Duodenal mucosa (tissue), 2 donors: ENCODE results near the gene COX5B.
"Not testable (repeated sequence)": the region's sequence is repeated elsewhere in the genome, so short reads cannot be mapped to it uniquely, and the experiment has no call there.

Experiments used
- H3K27ac ChIP-seq: one replicate; pipeline ENCODE4 v1.7.0; 2013; ENCODE audit warnings: low read depth, low read length
- H3K27me3 ChIP-seq, 2 donors: one replicate each; pipeline ENCODE4 v1.7.0; 2013; ENCODE audit warnings: low read length in 2 of 2, control low read depth in 1 of 2; ENCODE audit not compliant: insufficient read depth in 2 of 2, control insufficient read depth in 1 of 2
- H3K36me3 ChIP-seq, 2 donors: one replicate each; pipeline ENCODE4 v1.7.0; 2013; ENCODE audit warnings: low read length in 2 of 2, control low read depth in 1 of 2; ENCODE audit not compliant: insufficient read depth in 2 of 2, control insufficient read depth in 1 of 2
- H3K4me1 ChIP-seq, 2 donors: one replicate each; pipeline ENCODE4 v1.7.0; 2013; ENCODE audit warnings: low read length in 2 of 2, control low read depth in 1 of 2; ENCODE audit not compliant: insufficient read depth in 2 of 2, control insufficient read depth in 1 of 2
- H3K4me3 ChIP-seq, 2 donors: one replicate each; pipeline ENCODE4 v1.7.0; 2013; ENCODE audit warnings: low read length in 2 of 2, low read depth in 1 of 2
- H3K9ac ChIP-seq, 2 donors: one replicate each; pipeline ENCODE4 v1.7.0; 2013; ENCODE audit warnings: low read length in 2 of 2, low read depth in 1 of 2
- H3K9me3 ChIP-seq, 2 donors: one replicate each; pipeline ENCODE4 v1.7.0; 2013; ENCODE audit warnings: low read length in 2 of 2, control low read depth in 1 of 2; ENCODE audit not compliant: control insufficient read depth in 1 of 2

The COX5B gene

GRCh38 chr2:97618939-97619827, 26.7 kb upstream of the COX5B start:
- not testable (repeated sequence) for H3K9me3 ChIP-seq, H3K4me1 ChIP-seq, H3K27me3 ChIP-seq, H3K4me3 ChIP-seq, H3K9ac ChIP-seq, H3K36me3 ChIP-seq, H3K27ac ChIP-seq

DNA sequence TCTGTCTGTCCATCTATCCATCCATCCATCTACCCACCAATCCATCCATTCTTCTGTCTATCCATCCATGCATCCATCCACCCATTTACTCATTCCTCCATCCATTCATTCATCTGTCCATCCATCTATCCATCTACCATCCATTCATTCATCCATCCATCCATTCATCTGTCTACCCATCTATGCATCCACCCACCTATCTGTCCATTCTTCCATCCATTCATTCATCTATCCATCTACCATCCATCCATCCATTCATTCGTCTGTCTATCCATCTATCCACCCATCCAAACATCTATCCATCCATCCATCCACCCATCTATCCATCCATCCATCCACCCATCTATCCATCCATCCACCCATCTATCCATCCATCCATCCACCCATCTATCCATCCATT, 25.4 kb upstream of the COX5B start:
- H3K36me3 ChIP-seq, H3K27ac ChIP-seq, H3K9me3 ChIP-seq, H3K4me3 ChIP-seq, H3K4me1 ChIP-seq, H3K9ac ChIP-seq, H3K27me3 ChIP-seq: not testable (repeated sequence)

DNA sequence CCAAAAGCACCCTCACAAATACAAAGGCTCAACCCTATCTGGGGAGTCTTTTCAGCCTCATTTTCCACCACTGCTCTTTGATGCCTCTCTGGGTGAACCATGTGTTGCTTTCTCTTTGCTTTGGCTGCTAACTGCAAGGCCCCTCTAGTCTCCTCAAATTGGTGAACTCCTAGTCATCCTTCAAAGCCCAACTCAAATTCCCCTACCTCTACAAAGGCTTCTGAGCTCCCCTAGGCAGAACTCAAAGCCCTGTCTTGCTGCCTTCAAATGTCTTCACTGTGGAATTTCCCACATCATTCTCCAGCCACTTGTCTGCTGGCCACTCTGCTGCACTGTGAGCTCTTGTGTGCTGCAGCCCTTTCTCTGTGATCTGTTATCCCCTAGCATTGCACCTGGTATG, 22.9 kb upstream of the COX5B start:
- not testable (repeated sequence) for H3K9ac ChIP-seq, H3K4me1 ChIP-seq, H3K27me3 ChIP-seq, H3K9me3 ChIP-seq, H3K36me3 ChIP-seq, H3K4me3 ChIP-seq, H3K27ac ChIP-seq

DNA sequence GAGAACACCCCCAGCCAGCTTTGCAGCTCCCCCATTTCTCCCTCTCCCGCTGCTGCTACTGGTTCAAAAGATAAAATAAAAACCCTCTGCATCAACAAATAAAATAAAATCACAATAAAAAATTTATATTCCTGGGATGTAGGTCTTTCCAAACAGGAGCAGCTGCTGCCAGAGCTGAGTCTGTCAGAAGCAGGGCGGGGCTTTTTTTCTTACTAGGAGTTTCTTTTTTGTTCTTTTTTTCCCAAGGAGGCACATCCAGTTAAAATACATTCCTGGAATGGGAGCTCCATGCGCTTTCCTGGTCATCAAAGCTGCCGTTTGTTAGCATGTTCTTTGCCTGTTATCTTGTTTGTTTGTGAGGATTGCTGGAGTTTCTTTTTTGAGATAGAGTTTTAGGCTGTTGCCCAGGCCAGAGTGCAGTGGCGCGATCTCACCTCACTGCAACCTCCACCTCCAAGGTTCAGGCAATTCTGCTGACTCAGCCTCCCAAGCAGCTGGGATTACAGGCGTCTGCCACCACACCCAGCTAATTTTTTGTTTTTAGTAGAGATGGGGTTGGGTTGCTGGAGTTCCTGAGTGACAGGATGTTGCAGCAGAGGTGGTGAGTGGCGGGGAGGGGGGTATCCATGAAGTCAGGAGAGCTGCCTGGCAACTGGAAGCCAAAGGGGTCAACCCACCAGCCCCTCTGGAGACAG, 20.4 kb upstream of the COX5B start:
- not testable (repeated sequence) for H3K4me3 ChIP-seq, H3K27ac ChIP-seq, H3K4me1 ChIP-seq, H3K36me3 ChIP-seq, H3K27me3 ChIP-seq, H3K9ac ChIP-seq, H3K9me3 ChIP-seq

DNA sequence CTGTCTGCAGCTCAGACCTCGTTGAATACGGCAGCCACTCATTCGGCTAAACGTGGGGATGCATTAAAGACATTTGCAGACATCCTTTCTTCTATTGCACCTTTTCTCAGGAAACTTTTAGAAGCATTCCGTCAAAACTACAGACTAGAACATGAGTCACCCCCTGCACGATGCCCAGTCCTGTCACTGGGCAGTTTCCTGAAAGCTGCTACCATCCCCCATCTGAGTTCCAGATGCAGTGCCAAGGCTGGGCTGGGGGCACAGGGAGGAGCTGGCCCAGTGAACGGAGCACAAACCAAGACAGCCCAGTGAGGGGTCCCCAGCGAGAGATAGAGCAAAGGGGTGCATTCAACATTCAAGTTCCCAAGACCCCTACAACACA, 19.8 kb upstream of the COX5B start:
- H3K36me3 ChIP-seq, H3K9me3 ChIP-seq, H3K27ac ChIP-seq: not testable (repeated sequence)

GRCh38 chr2:97644023-97644717, 1.7 kb upstream of the COX5B start:
- Histone ChIP-seq H3K27ac (no peak overlapping the region), H3K36me3 (peaks cover 16 to 21% of the 10 kb centered on the region in 2 donors), H3K4me1 (peaks cover 29 to 31% of the 10 kb centered on the region in 2 donors), H3K9me3 (no peaks in the 10 kb centered on the region), H3K9ac (no peak overlapping the region), H3K27me3 (no peaks in the 10 kb centered on the region), H3K4me3 (no peak overlapping the region)

More for the DNA sequence above, 19.8 kb upstream of the COX5B start:
- not testable (repeated sequence) for H3K9ac ChIP-seq, H3K4me3 ChIP-seq, H3K27me3 ChIP-seq, H3K4me1 ChIP-seq

- Histone ChIP-seq H3K27me3 (no peaks in the 10 kb centered on the region), H3K9me3 (no peaks in the 10 kb centered on the region), H3K4me3 (peak overlapping the region; percentile 95 to 96), H3K36me3 (peaks cover 16 to 22% of the 10 kb centered on the region in 2 donors), H3K9ac (peak overlapping the region; percentile 99), H3K4me1 (peaks cover 35 to 36% of the 10 kb centered on the region in 2 donors), H3K27ac (peak overlapping the region; percentile 82)
These were observed 659 bp upstream of the COX5B start for GRCh38 chr2:97645112-97645694.

GRCh38 chr2:97646977-97647376, 1.1 kb downstream of the COX5B start:
- H3K27ac ChIP-seq = no peak overlapping the region
- H3K4me3 ChIP-seq = peak overlapping the region; percentile 95 to 96
- H3K9me3 ChIP-seq = no peaks in the 10 kb centered on the region
- peak overlapping the region; percentile 99 for H3K9ac ChIP-seq
- peaks cover 36 to 42% of the 10 kb centered on the region in 2 donors for H3K4me1 ChIP-seq
- peaks cover 16 to 22% of the 10 kb centered on the region in 2 donors for H3K36me3 ChIP-seq
- no peaks in the 10 kb centered on the region for H3K27me3 ChIP-seq

DNA sequence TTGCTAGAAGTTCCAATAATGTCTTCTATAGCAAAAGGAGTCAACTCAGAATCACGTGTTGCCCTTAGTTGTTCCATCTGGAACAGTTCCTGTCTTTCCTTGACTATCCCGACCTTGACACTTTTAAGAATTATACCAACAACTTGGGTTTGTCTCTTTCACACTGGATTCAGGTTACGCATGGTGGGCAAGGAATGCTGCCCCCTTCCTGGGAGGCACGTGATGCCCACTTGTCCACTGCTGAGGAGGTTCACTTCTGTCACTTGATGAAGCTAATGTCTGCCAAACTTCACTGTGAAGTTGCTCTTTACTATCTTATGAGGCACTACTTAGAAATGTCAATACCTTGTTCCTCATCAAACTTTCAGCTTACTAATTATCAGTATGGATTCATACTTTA, 5.3 kb downstream of the COX5B start:
- H3K9ac ChIP-seq = no peak overlapping the region
- no peaks in the 10 kb centered on the region for H3K27me3 ChIP-seq
- no peaks in the 10 kb centered on the region for H3K9me3 ChIP-seq
- H3K4me3 ChIP-seq = no peak overlapping the region
- H3K36me3 ChIP-seq = peaks cover 17 to 40% of the 10 kb centered on the region in 2 donors
- H3K27ac ChIP-seq = no peak overlapping the region
- H3K4me1 ChIP-seq = peaks cover 31 to 36% of the 10 kb centered on the region in 2 donors

GRCh38 chr2:97653473-97653872, 7.6 kb downstream of the COX5B start:
- H3K27ac ChIP-seq = no peak overlapping the region
- peaks cover 13 to 16% of the 10 kb centered on the region in 2 donors for H3K4me1 ChIP-seq
- H3K4me3 ChIP-seq = no peak overlapping the region
- H3K9ac ChIP-seq = no peak overlapping the region
- no peaks in the 10 kb centered on the region for H3K27me3 ChIP-seq
- peaks cover 19 to 49% of the 10 kb centered on the region in 2 donors for H3K36me3 ChIP-seq
- no peaks in the 10 kb centered on the region for H3K9me3 ChIP-seq
